ENCODE data around the gene ARHGAP21.
A peak's percentile ranks its signal among the peaks of the same experiment; 100 is the strongest.

ARHGAP21 gene

DNA sequence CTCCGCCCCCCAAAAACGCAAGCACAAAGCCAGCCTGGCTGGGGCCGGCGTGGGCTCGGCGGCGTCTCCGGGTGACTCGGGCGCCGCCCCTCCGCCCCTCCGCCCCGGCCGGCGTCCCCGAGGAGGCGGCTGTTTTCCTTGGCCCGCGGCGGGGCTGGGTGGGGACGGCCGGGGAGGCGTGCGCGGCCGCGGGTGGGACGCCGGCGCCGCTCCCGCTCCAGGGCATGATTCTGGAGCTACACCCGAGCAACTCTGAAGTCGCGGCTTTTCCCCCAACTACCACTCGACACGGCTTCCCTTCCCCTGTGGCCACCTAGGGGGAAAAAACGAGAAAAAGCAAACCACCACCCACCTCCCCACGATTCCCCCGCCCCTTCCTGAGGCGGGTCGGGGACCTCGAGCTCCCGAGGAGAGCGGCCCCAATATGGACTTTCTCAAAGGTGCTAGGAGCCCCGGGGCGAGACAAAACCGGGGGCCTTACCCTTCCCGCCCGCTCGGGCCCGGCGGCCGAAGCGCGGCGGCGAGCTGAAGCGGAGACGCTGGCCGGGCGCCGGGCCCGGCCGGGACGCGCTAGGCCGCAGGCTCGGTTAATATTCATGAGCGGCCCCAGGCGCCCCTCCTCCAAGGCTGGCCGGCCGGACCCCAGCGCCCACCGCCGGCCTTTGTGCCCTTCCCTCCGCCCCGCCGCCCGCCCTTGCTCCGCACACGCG lies 856 bp downstream of the ARHGAP21 start:
- peak; percentile 72 for DNase-seq (ENCODE audit: low spot score)

DNA sequence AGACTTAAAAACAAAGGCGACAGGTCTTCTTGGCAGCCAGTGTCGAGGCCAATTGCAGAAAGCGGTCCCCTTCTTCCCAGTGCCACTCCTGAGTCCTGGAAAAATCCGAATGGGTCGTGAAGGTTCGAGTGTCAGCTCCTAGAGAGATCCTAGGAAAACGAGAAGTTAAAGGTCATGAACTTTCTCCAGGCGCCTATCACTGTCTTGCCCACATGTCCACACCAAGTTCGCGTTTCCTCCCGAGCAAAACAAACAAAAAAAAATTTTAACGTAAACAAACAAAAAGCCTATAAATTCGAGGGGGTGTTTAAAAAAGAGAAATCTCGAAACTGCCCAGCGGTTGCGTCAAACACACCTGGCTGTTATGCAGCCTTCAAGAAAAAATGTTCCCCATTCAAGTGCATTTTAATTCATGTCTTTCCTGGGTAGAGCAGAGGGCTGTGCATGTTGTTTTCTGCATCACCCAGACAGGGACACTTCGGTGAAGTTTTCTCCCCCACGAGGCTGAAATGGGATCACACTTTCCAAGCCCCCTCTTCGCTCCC lies 1.5 kb downstream of the ARHGAP21 start:
- no peak for DNase-seq (ENCODE audit: low spot score)

DNA sequence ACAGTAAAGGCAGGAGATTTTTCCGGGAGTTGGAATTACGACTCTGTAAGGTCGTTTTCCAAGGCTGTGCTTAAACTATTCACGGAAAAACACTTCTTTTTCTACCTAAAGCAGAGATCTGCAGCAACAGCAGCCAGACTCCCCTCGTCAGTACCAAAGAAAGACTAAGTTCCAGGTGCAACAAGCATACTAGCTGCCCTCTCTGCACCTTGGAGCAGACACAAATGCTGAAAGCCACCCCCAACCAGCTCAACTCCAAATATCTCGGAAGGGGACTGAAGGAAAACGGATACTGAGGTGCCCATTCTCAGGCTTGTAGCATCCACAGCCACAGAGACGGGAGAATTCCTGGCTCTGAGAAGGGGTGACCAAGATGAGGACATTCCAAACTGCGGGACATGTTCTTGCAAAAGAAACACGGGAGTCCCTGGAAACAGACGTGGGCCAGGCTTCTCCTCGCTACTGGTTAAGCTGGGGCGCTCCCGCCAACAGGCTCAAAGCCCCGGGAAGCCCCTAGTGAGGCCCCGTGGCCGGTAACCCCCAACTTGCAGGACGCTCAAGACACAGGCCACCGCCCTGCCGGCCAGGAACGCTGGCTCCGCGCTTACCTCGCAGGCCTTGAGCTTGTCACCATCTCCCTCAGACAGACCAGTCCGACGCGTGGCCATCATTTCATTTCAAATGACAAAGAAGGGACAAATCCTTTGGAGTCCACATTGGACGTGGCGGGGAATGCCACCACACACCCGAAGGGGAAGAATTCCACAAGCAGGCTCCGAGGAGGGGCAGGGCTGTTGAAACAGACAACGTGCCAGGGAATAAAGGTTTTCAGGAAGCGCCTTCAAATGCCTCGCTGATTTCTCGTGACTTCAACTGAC lies 2.2 kb downstream of the ARHGAP21 start:
- peak; percentile 11 for DNase-seq (ENCODE audit: low spot score)

DNA sequence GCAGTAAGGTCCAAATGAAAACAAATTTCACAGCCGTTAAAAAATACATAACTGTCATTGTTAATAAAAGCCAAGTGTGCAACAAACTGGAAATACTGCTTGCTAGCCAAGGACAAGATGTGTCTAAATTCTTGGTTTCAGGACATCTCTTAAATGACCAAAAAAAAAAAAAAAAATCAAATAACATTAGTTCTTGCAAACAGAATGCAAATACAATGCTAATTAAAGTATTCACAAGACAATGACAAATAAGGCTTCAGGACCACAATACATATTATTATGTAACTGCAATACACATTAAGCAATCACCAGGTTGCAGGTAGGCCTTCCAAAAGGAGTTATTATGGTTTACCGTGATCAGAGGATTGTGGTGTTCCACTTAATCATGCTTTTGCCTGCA lies 3.6 kb downstream of the ARHGAP21 start:
- no peak for DNase-seq (ENCODE audit: low spot score)

DNA sequence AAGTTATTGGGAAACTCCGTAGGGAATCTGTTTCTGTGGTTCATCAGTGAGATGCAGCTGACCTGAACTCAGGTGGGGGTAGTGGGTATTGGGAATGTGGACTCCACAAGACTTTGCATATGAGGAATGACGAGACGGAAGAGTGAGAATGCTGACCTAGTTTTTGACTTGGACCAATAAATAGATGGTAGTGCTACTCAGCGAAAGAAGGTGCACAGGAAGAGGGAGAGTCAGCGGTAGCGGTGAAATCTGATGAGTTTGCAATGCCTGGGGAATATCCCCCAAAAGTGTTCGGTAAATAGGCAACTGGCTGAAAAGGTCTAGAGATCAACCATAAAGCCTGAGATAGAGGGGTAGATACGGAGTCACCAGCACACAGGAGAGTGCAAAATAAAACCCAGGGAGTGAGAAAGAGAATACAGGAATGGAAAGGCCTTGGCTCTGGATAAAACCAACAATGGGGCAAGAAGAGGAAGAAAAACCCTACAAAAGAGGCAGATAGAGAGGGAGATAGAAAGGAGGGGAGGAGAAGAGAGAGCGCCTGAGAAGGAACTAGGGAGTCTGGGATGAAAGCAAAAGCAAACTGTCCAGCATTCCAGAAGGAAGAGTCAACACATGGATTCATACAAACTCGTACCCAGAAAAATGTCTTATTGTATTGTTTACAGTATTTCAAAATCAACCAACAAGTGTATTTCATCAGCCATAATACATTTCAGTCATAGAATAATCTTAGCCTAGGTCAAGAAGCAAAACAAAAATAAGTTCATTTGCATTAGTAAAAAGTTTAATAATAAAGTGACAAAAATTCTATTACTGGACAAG lies 5.4 kb downstream of the ARHGAP21 start:
- peak; percentile 18 for DNase-seq (ENCODE audit: low spot score)

DNA sequence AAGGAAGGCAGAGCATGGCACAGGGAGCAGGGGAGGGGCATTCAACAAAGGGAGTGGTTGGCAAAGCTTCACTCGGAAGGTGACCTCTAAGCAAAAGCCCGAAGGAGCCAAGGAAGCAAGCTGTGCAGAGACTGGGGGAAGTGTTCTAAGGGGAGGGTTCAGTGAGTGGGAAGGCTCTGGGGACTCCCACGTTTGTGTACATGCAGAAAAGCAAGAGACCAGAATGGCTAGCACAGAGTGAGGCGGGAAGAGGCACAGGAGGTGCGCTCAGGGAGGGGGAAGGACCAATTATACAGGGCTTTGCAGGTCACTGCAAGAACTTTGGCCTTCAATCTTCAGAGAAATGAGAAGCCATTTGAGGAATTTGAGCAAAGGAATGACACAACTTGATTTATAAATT lies 7.4 kb downstream of the ARHGAP21 start:
- DNase-seq (ENCODE audit: low spot score): no peak

DNA sequence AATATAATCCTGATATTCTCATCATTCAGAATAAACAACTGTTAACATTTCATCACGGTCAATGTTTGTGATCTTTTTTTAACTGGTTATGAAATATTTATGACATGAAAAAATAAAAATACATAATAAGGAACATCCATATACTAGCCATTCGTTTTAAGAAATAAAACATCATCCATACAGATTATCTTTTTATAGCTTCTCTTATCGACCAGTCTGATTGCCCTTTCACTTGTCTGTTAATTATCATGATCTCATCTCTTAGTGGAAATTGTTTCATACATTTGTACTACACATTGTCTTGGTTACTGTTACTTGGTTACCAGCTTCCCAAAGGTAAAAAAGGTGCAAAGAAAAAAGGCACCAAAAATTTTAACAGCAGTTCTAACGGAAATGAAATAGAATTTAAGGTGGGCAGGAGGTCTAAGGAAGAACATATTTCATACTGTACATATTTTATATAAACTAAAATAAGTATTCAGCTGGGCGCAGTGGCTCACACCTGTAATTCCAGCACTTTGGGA lies 8.4 kb downstream of the ARHGAP21 start:
- DNase-seq (ENCODE audit: low spot score): no peak

DNA sequence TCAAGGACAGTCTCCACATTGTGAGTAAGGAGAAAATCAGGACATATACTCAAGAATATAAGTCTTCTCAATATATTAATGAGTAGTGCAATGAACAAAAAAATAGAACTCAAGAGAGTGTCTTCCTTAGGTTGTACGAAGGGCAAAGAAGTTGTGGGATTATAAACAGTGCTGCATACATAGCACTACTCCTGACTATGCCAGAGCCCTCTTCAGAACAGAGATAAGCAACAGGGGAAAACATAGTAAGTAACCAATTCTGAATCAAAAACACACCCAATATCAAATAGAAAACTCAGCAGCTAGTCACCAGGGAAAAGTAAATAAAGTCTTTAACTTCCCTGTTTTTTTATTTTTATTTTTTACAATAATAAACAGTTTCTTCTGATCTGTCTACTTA lies 10.6 kb downstream of the ARHGAP21 start:
- DNase-seq (ENCODE audit: low spot score): no peak

DNA sequence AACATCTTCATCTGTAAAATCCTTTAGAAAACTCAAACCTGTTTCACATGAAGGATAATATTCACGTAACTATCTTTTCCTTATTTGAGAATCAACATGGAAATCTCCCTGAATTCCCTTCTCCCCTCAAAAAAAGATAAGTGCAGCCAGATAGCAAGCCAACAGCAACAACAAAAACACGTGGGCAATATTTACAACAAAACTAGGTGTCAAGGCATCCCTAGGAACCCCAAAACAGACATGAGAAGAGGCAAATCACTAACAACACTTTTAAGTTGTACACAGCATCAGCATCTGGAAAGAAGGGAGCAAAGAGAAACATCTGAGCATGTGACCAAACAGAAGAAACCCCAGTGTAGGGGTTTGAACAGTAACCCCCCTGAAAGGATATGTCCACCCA lies 12.2 kb downstream of the ARHGAP21 start:
- DNase-seq (ENCODE audit: low spot score): no peak

DNA sequence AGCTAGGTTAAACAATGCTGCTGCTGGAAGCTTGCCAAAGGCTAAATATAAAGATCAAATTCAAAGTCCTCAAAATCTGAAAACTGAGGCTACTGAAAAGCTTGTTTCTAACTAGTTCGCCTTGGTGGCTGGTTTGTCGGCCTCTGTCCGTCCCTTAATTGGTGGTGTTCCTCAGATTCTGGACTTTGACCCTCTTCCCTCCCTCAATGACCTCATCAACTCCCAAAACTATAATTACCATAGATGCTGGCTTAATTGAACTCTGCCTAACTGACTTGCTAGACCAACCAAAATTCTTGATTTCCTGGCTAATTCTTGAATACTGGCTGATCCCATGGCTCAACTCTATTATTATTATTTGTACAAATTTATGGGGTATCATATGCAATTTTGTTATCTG lies 15.6 kb downstream of the ARHGAP21 start:
- DNase-seq (ENCODE audit: low spot score): no peak

DNA sequence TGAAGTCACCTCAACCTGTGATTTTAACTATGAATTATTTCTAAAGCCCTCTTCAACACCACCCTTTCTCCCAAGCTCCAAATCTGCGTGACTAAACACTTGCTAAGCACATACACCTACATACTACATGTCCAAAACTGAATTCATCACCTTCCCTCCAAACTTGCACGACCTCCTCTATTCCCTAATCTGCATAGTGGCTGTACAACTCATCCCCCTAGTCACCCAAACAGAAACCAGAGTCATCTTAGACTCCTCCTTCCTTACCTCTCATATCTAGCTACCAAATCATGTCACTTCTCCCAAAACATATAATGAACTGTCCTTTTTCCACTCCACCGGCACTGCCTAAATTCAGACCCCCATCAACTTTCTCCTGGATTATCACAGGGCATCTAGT lies 16.2 kb downstream of the ARHGAP21 start:
- DNase-seq (ENCODE audit: low spot score): no peak

DNA sequence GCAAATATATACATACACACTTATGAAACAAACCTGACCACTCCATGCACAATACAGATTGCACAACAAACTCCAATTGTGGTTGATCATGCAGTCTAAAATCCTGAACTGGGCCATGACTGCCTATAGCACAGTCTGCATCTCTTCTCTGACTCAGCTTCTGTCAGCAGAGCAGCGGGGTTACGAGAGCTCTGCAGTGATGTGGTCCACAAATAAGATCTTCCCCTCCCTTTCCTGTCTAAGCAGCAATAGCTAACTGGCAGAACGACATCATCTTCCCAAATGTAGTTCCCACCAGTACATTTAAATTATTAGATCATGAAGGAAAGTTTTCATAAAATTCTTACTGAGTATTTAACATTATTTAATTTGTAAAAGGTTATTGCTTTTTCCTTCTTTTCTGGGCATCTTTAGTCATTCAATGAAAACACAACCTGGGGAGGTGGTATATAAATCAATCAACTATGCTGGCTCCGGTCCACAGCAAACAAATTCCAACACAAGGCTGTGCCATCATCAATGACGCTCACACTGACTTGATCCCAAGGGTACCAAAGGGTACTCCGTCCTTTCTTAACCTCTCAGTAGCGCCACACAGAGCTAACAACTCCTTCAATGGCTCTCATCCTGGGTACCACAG lies 17.1 kb downstream of the ARHGAP21 start:
- DNase-seq (ENCODE audit: low spot score): peak; percentile 7

DNA sequence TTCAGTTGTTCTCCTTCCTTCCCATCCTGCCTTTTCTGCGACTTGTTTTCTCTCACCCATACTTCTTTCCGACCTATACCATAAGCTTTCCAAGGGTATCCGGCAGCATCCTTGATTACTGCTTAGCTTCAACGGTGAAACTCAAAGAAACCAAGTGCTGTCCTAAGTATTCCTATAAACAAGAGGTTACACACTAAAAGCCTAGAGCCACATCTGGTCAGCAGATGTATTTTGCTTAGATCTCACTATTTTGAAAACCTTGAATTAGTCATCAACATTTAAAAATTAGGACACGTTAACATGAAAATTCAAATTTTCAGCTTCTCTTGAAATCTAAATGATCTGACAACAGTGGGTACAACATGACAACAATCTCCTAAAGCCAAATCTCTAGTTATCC lies 20.0 kb downstream of the ARHGAP21 start:
- no peak for DNase-seq (ENCODE audit: low spot score)

DNA sequence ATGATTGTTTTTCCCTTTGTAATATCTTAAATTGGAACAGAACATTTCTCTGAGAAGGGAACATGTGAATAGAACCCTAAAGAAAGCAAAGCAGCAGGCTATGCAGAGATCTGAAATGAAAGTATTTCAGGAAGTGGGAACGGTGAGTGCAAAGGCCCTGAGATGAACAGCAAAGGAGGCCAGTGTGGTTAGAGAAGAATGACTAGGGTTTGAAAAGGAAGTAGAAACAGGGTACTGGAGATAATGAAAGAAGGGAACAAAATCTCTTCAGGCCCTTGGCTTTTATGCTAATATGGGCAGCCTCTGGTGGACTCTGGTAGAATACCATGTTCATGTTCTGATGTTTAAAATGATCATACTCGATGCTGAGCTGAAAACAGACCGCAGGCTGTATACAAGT lies 22.2 kb downstream of the ARHGAP21 start:
- DNase-seq (ENCODE audit: low spot score): no peak

DNA sequence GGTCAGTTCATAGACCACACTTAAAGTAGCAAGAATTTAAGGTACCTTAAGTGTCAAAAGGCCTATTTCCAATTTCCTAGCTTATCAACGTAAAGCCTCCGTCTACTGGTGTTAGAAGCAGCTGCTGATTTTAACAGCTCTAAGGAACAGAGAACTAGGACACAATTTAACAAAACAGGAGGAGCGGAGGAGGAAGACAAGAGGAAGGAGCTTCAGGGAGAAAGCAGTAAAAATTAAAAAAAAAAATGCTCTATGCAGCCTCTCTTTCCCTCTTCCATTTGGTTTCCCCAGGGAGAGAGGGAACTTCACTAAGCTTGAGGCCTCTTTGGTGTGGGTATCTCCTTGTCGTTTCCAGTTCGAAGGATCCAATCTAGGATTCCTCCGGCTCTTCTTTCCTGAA lies 22.7 kb downstream of the ARHGAP21 start:
- no peak for DNase-seq (ENCODE audit: low spot score)

DNA sequence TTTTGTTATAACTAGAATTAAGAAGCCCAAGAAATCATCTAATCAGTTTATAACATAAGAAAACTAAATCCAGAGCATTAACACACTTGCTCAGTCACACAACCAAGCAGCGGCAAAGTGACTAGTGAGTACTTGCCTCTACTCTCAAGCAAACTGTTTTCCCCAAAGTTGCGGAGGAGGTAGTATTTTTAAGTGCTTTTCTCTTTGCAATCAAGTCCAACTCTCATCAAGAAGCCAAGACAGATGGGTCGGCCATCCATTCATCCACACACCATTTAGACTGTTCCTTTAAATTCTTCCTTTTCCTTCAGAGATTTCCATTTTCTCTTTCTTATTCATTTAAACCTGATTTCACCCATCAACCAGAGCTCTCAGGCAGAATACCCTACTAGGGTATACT lies 25.4 kb downstream of the ARHGAP21 start:
- DNase-seq (ENCODE audit: low spot score): no peak

DNA sequence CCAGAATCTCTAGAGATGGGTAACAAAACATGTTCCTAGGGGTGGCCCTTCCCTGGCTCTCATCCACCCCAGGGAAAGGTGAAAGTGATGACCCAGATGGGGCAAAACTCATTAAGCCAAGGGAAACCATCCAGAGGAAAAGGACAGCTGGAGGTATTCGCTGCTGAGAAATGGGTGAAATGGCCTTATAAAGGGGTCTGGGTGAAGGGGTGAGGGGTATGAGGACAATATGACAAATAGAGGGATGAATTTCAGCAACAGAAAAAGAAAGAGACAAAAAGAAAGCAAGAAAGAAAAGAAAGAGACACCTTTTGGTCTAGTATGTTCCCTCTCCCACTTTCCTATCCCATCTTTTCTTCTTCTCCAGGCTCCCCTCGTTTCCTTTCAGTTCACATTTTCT lies 26.6 kb downstream of the ARHGAP21 start:
- DNase-seq (ENCODE audit: low spot score): no peak

DNA sequence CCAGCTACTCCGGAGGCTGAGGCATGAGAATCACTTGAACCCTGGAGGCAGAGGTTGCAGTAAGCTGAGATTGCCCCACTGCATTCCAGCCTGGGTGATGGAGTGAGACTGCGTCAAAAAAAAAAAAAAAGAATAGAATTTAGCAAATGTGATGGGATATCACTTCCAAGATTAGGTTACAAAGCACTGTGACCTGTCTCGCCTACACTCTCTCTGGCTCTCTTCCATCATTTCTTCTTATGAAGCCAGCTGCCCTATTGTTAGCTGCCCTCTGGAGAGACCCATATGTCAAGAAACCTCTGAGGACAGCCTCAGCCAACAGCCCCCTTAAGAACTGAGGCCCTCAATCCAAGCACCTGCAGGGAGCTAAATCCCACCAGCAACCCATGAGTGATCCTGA lies 28.2 kb downstream of the ARHGAP21 start:
- no peak for DNase-seq (ENCODE audit: low spot score)

DNA sequence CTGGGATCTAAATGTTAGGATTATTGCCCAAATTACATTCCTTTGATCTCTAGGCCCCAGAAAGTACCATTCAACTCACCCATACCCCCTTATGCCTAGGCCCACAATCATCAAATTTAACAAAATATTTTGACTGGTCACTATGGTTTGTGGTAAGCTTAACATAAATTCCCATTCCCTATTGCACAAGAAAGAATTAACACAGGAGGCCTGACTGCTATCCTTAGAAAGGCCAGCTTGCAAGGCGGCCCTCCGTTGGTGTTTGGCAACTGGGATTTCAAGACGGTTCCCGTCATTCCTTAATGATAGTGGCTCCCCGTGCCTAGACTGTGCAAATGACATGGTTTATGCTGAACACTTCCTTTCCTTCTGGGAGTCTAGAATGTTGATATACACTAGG lies 29.6 kb downstream of the ARHGAP21 start:
- DNase-seq (ENCODE audit: low spot score): no peak

DNA sequence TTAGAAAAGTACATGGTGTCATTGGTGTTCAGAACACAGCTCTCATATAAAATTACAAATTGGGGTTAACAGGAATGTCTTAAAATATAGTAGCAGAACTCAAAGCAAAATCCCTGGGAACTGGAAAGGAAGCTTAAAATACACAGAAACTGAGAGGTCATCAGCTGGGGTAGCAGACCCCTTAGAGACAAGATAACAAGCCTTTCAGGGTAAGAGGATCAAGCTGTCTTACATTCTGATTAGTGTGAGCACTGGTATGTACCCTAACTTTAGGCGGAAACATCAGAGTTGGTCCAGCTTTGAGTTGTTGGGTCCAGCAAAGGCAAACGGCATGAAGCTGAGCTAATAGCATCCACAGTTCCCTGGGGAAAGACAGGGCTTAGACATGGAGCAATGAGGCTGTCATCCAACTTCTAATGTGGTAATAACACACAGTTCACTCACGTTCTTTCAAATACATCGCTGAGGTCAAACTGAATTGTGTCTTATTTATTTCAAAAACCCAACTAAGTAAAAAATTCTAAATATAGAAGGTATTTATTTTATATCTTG lies 32.6 kb downstream of the ARHGAP21 start:
- DNase-seq (ENCODE audit: low spot score): no peak

DNA sequence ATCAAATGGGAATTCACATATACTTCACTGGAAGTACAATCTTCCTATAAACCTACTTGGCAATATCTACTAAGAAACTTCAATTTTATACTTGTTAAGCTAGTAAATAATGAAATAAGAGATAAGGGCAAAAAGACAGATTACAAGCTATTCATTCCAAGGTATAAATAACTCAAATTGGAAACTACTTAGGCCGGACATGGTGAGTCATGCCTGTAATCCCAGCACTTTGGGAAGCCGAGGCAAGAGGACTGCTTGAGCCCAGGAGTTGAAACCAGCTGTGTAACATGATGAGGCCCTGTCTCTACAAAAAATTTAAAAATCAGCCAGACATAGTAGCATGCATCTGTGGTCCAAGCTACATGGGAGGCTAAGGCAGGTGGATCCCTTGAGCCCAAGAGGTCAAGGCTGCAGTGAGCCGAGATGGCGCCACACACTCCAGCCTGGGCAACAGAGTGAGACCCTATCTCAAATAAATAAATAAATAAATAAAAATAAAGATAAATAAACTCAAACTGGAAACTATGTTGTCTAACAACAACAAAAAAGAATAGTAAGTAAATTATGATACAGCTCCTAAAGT lies 37.6 kb downstream of the ARHGAP21 start:
- no peak for DNase-seq (ENCODE audit: low spot score)

Data from HuH-7.5 (cell line).